SK-N-MC (cell line): Measurements from ENCODE around the gene GTPBP1.

Source experiments
- DNase-seq: peaks from one replicate; pipeline ENCODE4 v3.0.0-alpha.2; 2011; ENCODE audit warnings: low read depth, low spot score
- H3K27ac ChIP-seq: fragments of 200-600 bp; sonication (generic); 2 replicates; pipeline ENCODE4 v1.5.1; 2016; ENCODE audit warnings: mixed run types
- H3K36me3 ChIP-seq: fragments of 200-600 bp; sonication (generic); 2 replicates; pipeline ENCODE4 v1.6.1; 2017; ENCODE audit warnings: antibody characterized with exemption, low read length, mixed read lengths; ENCODE audit not compliant: insufficient read depth
- H3K4me3 ChIP-seq: fragments of 200-600 bp; sonication (generic); 2 replicates; pipeline ENCODE4 v1.5.1; 2016
- H3K9ac ChIP-seq: fragments of 200-600 bp; sonication (generic); 2 replicates; pipeline ENCODE4 v1.8.0; 2017; ENCODE audit warnings: mixed run types, mixed read lengths; ENCODE audit not compliant: insufficient read length
- H3K9me3 ChIP-seq: fragments of 200-600 bp; sonication (generic); 2 replicates; pipeline ENCODE4 v1.6.1; 2017; ENCODE audit warnings: low read depth, mild to moderate bottlenecking, antibody characterized with exemption, low read length, moderate library complexity, mixed read lengths
- EZH2 ChIP-seq: fragments of 200-600 bp; sonication (generic); IDR thresholded peaks from one replicate; pipeline ENCODE4 v1.6.1; 2017; ENCODE audit warnings: antibody characterized with exemption
- FOXP2 ChIP-seq: optimal IDR thresholded peaks from 2 replicates; pipeline ENCODE3; 2011; ENCODE audit warnings: mild to moderate bottlenecking, moderate library complexity; ENCODE audit not compliant: insufficient read depth; ENCODE audit errors: extremely low read length, control extremely low read depth
- POLR2AphosphoS5 ChIP-seq: IDR thresholded peaks from 2 replicates; pipeline ENCODE4 v1.6.1; 2012; ENCODE audit warnings: mild to moderate bottlenecking, low read depth, low read length, borderline replicate concordance

The GTPBP1 gene

DNA sequence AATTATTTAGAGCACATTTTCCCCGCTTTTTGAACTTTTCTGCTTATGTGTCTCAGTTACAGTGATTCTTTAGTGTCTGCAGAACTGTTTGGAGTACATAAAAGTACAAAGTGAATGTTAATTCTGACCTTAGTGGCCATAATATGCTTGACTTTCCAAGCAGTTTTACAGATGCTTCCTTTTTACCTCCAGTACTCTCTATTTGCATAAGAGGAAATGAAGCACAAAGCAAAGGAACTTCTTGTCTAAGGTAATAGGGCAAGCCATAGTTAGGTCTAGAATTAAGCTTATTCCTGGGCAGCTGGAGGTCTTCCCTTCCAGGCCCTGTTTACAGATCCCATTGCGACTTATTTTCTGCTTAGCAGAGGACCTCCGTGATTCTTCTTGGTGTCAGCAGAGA lies 3.6 kb downstream of the GTPBP1 start:
- DNase-seq = no peak
- peaks cover 22% of the 10 kb centered on the region for H3K36me3 ChIP-seq
- H3K27ac ChIP-seq = no peak overlapping the region
- H3K9ac ChIP-seq = no peak overlapping the region
- H3K9me3 ChIP-seq = no peaks in the 10 kb centered on the region
- TF ChIP-seq FOXP2 (no peak), POLR2AphosphoS5 (no peak), EZH2 (no peak)
- no peak overlapping the region for H3K4me3 ChIP-seq

DNA sequence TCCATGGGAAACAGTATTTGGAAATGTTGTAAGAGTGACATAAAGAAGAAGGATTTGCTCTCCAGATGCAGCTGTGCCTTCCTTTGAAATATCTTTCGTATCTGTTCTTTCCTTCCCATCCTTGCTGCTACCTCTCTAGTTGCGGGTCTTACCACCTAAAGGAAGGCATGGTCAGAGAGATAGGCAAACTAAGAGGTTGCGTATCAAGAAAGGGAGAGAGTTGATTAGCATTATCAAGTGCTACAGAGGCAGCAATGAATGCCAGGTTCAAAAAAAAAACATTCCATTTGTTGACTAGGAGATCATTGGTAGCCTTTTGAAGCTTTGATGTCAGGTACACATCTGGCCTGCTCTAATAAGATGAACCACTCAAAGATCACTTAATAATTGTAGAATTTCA lies 4.6 kb downstream of the GTPBP1 start:
- no peak for TF ChIP-seq FOXP2
- no peak for TF ChIP-seq POLR2AphosphoS5
- no peak for TF ChIP-seq EZH2
- peaks cover 22% of the 10 kb centered on the region for H3K36me3 ChIP-seq
- H3K9me3 ChIP-seq = no peaks in the 10 kb centered on the region
- no peak overlapping the region for H3K4me3 ChIP-seq
- no peak overlapping the region for H3K27ac ChIP-seq
- H3K9ac ChIP-seq = no peak overlapping the region
- DNase-seq = no peak

DNA sequence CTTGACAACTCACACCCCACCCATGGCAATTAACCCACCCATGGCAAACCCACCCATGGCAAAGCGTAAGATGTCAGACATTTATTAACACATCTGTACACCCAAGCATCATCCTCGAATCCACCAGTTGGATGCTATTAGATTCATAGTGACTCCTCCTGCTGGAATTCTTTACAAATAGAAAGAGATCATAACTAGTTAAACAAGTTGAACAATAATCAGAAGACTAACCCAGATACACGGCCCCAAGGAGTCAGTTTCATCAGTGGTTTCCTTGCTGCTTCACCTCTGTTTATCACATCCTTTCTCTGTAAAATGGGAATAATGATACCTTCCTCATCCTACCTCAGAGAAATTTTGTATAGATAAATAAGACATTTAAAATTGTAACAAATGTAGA lies 5.1 kb downstream of the GTPBP1 start:
- DNase-seq = no peak
- peaks cover 26% of the 10 kb centered on the region for H3K36me3 ChIP-seq
- no peak overlapping the region for H3K9ac ChIP-seq
- H3K27ac ChIP-seq = no peak overlapping the region
- no peak overlapping the region for H3K4me3 ChIP-seq
- no peaks in the 10 kb centered on the region for H3K9me3 ChIP-seq
- TF ChIP-seq POLR2AphosphoS5 = no peak
- TF ChIP-seq FOXP2 = no peak
- TF ChIP-seq EZH2 = no peak

DNA sequence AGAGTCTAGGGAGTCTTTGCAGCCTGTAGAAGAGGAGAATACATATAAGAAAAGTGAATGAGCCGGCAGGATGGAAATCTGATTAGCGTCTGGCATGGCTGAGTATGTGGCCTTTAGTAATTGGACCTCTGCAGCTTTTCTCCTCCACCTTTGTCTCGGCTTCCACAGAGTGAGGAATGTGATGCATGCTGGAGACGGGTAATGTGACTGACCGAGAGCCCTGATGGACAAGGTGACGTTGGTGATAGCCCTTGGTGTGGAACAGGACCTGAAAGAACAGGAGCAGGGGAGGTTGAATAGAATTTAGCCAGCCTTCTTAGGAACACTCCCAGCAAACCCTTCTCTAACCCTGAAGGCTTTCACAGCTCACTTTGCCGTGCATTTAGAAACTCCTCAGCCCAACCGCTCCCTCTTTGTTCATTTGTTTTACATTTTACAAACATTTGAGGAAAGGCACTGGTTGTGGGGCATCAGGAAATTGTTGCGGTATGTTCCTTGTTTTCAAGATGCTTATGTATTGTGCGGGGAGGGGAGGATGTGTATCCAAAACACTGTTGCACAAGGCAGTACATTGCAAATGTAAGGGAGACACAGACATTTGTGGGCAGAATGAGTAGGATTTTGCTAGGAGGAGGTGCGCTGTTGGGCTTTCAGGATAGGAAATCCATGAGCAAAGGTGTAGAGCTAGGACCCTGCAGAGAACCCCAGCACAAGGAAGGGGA lies 6.9 kb downstream of the GTPBP1 start:
- no peak overlapping the region for H3K27ac ChIP-seq
- DNase-seq = no peak
- peaks cover 39% of the 10 kb centered on the region for H3K36me3 ChIP-seq
- H3K9me3 ChIP-seq = no peaks in the 10 kb centered on the region
- TF ChIP-seq EZH2 = no peak
- no peak for TF ChIP-seq FOXP2
- TF ChIP-seq POLR2AphosphoS5 = no peak
- no peak overlapping the region for H3K4me3 ChIP-seq
- H3K9ac ChIP-seq = no peak overlapping the region

DNA sequence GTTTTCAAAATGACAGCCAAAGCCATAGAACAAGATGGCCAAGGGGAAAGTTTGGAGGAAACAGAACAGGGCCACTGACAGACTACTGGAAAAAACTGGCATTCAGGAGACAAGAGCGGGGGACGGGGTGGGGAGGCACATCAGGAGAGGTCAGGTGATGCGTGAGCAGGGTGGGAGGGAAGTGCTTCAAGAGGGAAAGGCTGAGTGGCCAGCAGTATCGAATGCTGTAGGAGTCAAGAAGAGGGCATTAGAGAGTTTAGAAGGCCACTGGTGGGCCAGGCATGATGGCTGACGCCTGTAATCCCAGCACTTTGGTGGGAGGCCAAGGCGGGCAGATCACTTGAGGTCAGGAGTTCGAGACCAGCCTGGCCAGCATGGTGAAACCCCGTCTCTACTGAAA lies 8.2 kb downstream of the GTPBP1 start:
- Histone ChIP-seq H3K4me3 (no peak overlapping the region), H3K9ac (no peak overlapping the region), H3K36me3 (peaks cover 49% of the 10 kb centered on the region), H3K27ac (no peak overlapping the region), H3K9me3 (no peaks in the 10 kb centered on the region)
- TF ChIP-seq EZH2 = no peak
- TF ChIP-seq FOXP2 = no peak
- no peak for TF ChIP-seq POLR2AphosphoS5
- no peak for DNase-seq

DNA sequence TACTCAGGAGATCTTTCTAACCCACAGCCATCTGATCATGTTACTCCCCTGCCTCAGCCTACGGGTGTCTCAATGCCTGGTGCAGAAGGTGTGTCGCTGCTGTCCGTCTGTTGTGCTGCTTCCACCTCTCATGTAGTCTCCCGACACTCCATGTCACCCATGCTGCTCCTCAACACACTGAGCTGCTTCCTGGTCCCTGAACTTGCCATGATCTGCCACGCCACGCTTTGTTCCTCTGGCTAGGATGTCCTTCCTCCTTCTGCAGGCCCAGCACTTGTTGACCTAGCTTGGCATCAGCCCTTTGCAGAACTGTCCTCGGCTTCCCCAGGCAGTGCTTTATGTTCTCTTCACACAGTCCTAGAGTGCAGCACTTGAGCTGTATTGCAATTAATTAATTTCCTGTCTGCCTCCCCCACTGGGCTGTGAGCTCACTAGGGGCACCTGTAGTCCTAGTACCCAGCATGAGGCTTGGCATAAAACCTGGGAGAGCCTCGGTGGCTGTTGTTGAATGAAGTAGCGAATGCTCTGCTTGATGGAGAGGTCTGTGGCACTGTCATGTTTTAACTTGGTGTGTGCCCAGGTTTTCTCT lies 9.5 kb downstream of the GTPBP1 start:
- DNase-seq = no peak
- Histone ChIP-seq H3K9ac (no peak overlapping the region), H3K36me3 (peaks cover 41% of the 10 kb centered on the region), H3K9me3 (no peaks in the 10 kb centered on the region), H3K27ac (no peak overlapping the region), H3K4me3 (no peak overlapping the region)
- TF ChIP-seq POLR2AphosphoS5 (no peak), EZH2 (no peak), FOXP2 (no peak)

DNA sequence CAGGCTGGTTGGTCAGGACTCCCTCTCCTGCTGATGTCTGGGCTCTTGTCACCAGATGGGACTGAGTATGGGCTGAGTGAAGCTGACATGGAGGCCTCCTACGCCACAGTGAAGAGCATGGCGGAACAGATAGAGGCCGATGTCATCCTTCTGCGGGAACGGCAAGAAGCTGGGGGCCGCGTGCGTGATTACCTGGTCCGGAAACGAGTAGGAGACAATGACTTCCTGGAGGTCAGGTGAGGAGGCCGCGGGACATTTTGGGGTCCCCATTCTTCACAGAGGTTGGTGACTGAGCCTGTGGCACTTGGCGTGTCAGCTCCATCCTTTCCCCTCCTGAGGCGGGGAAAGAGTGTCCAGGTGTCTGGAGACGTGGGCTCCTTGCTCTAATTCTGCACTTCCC lies 10.1 kb downstream of the GTPBP1 start:
- Histone ChIP-seq H3K4me3 (no peak overlapping the region), H3K36me3 (peaks cover 41% of the 10 kb centered on the region), H3K9me3 (no peaks in the 10 kb centered on the region), H3K9ac (no peak overlapping the region), H3K27ac (no peak overlapping the region)
- no peak for DNase-seq
- no peak for TF ChIP-seq POLR2AphosphoS5
- no peak for TF ChIP-seq EZH2
- no peak for TF ChIP-seq FOXP2

DNA sequence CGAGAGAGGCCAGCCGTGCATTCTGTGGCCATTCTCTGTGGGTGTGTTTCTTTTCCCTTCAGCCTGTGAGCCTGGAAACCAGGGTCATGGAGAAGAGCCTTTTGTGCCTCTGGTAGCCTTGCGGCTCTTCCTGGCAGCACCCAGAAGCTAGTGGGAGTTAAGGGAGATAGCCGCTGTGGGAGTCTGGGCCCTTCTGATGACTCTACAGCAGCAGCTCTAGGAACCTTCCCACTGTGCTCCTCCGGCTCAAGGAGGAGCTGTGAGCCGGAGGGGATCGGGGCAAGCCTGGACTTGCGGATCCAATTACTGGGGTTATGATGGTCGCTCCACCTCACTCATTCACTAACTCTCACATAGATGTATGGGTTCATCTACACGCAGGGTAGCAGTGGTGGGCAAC lies 10.5 kb downstream of the GTPBP1 start:
- H3K36me3 ChIP-seq = peaks cover 40% of the 10 kb centered on the region
- H3K4me3 ChIP-seq = no peak overlapping the region
- no peak for DNase-seq
- no peak overlapping the region for H3K27ac ChIP-seq
- TF ChIP-seq POLR2AphosphoS5 (no peak), FOXP2 (no peak), EZH2 (no peak)
- no peaks in the 10 kb centered on the region for H3K9me3 ChIP-seq
- no peak overlapping the region for H3K9ac ChIP-seq

DNA sequence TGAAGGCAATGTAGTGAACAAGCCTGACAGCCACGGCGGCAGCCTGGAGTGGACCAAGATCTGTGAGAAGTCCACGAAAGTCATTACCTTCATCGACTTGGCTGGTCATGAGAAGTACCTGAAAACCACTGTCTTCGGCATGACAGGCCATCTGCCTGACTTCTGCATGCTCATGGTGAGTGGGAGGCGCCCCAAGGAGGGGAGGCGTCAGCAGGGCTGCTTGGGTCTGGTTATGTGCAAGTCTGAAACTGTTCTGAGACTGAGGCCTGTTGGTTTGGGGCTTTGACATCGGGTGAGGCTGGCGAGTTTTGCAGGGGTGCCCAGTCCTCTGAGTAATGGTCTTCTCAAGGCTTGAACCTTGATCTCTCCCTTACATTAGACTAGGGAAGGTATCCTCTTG lies 11.1 kb downstream of the GTPBP1 start:
- no peak overlapping the region for H3K27ac ChIP-seq
- peaks cover 44% of the 10 kb centered on the region for H3K36me3 ChIP-seq
- no peak for TF ChIP-seq FOXP2
- TF ChIP-seq EZH2 = no peak
- TF ChIP-seq POLR2AphosphoS5 = no peak
- no peak overlapping the region for H3K9ac ChIP-seq
- H3K4me3 ChIP-seq = no peak overlapping the region
- no peak for DNase-seq
- H3K9me3 ChIP-seq = no peaks in the 10 kb centered on the region
